Ovary (tissue), 9 donors: ENCODE data around the gene GRIK3. TPM values are rescaled to one million over a fixed set of nuclear protein-coding genes. Genes with fewer than 3 reads are reported as not detected.

Experiments used
- DNase-seq, 5 donors: peaks; one replicate each; pipeline ENCODE4 v3.0.0-alpha.2; 2019 to 2020
- H3K27ac ChIP-seq, 2 donors: fragments of 200-600 bp; one replicate each; pipeline versions ENCODE4 v1.5.1 to v1.8.0; 2019 to 2022
- H3K27me3 ChIP-seq: fragments of 200-600 bp; one replicate; pipeline ENCODE4 v1.8.0; 2022
- H3K36me3 ChIP-seq: fragments of 200-600 bp; sonication (generic); one replicate; pipeline ENCODE4 v1.5.1; 2019
- H3K4me1 ChIP-seq: one replicate; pipeline ENCODE4 v1.8.1; 2013; ENCODE audit warnings: mild to moderate bottlenecking, moderate library complexity; ENCODE audit not compliant: insufficient read depth
- H3K4me3 ChIP-seq: fragments of 200-600 bp; sonication (generic); one replicate; pipeline ENCODE4 v1.5.1; 2017
- H3K9me3 ChIP-seq, 2 donors: fragments of 200-600 bp in 1 of 2; sonication (generic) in 1 of 2; one replicate each; pipeline versions ENCODE4 v1.5.1 to v1.8.1; 2013 to 2019; ENCODE audit warnings: mild to moderate bottlenecking in 1 of 2, moderate library complexity in 1 of 2
- EP300 ChIP-seq: sonication (generic); formaldehyde crosslinking; IDR thresholded peaks from one replicate; pipeline ENCODE4 v1.6.1; 2017; ENCODE audit warnings: antibody characterized with exemption
- POLR2A ChIP-seq: fragments of 450-650 bp; IDR thresholded peaks from one replicate; pipeline ENCODE4 v1.6.1; 2017; ENCODE audit warnings: antibody characterized with exemption, mild to moderate bottlenecking, moderate library complexity
- WGBS, 3 donors: extraction: QIAGEN DNeasy Blood & Tissue Kit in 1 of 3; methylation state at CpG; one replicate each; pipeline versions ENCODE4 v1.1.5 to v1.1.7; 2013 to 2017; 5-methylcytosine and 5-hydroxymethylcytosine counted together
- intact Hi-C, 4 donors: fragments of 100-400 bp; cut with DNase I; formaldehyde crosslinking; loops; one replicate each; pipeline versions ENCODE4 v1.11.0 to v1.15.1; 2022 to 2023
- polyA plus RNA-seq, 2 donors: library from polyadenylated mRNA; stranded (reverse); fragments of 200-250 nt in 1 of 2; fragments of 350-450 nt in 1 of 2; fragmentation: Illumina TruSeq in 1 of 2; extraction: RNeasy Lipid Tissue Mini Kit (QIAGEN cat#74804) in 1 of 2; gene quantifications; one replicate each; pipeline ENCODE4 v1.2.3, GENCODE V29; 2013 to 2014
- total RNA-seq, 7 donors: library from RNA; depleted of rRNA in 2 of 7; stranded (reverse); fragments of >200 nt in 2 of 7; fragmentation: NEBNext Ultra II Directional in 3 of 7; extraction: Animal tissue kit (Norgen Biotek cat#: 25700) in 3 of 7; gene quantifications; one replicate each; pipeline versions ENCODE4 v1.1.0 to v1.2.4, GENCODE V29; 2016 to 2023
- TF ChIP-seq, protein P1 (sequence below), 3 donors: fragments of 450-650 bp in 2 of 3; fragments of 200-600 bp in 1 of 3; IDR thresholded peaks; one replicate each; pipeline versions ENCODE4 v1.5.1 to v1.8.0; 2016 to 2022; ENCODE audit warnings: antibody characterized with exemption in 3 of 3, mild to moderate bottlenecking in 1 of 3
- donor health status: DM: no; HTN: no; CAD: no; lungs with moderate emphysema.
- donor health status: DM: no; HTN: no; CAD: no.
- donor health status: Bipolar disorder and iron deficiency.
- donor health status: DM: yes; HTN: yes; CAD: no.
- donor health status: DM: no; HTN: no; CAD: no.
- donor health status: DM: yes; HTN: yes; CAD: no.

Gene GRIK3
- total and polyA plus RNA-seq, 9 donors, result 0.11 to 0.97 (median 0.32) TPM; not detected in 2

DNA sequence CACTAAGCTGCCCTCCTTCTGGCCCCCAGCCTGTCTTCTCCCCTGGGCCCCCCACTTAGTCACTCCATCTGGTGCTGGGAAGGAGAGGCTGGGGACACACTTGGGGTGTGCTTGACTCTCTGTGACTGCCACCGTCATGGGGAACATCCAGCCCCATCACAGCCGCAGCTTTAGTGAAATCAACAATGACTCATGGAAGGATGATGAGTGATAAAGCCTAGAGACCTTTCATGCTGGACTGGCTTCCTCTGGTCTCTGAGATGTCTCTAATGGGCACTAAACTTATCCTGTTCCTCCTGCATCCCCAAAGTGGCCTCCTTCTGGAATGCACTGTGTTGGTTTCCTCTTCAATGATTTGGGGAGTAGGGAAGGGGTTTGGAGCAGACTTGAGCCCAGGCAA is 172.9 kb downstream of the GRIK3 start:
- Histone ChIP-seq H3K4me1 (no peaks in the 10 kb centered on the region), H3K4me3 (no peak overlapping the region), H3K9me3 (no peaks in the 10 kb centered on the region), H3K27ac (no peak overlapping the region), H3K27me3 (no peaks in the 10 kb centered on the region), H3K36me3 (no peaks in the 10 kb centered on the region)
- 56 to 89% (median 74%) methylated on average over 2 of the region's 2 CpGs for WGBS, 3 donors
- TF ChIP-seq, protein P1, sequence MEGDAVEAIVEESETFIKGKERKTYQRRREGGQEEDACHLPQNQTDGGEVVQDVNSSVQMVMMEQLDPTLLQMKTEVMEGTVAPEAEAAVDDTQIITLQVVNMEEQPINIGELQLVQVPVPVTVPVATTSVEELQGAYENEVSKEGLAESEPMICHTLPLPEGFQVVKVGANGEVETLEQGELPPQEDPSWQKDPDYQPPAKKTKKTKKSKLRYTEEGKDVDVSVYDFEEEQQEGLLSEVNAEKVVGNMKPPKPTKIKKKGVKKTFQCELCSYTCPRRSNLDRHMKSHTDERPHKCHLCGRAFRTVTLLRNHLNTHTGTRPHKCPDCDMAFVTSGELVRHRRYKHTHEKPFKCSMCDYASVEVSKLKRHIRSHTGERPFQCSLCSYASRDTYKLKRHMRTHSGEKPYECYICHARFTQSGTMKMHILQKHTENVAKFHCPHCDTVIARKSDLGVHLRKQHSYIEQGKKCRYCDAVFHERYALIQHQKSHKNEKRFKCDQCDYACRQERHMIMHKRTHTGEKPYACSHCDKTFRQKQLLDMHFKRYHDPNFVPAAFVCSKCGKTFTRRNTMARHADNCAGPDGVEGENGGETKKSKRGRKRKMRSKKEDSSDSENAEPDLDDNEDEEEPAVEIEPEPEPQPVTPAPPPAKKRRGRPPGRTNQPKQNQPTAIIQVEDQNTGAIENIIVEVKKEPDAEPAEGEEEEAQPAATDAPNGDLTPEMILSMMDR (IDR thresholded peaks at IDR 0.05), result no peak
- TF ChIP-seq POLR2A, result no peak
- TF ChIP-seq EP300, result no peak
- no peak for DNase-seq
- intact Hi-C loops, result no loop called here

DNA sequence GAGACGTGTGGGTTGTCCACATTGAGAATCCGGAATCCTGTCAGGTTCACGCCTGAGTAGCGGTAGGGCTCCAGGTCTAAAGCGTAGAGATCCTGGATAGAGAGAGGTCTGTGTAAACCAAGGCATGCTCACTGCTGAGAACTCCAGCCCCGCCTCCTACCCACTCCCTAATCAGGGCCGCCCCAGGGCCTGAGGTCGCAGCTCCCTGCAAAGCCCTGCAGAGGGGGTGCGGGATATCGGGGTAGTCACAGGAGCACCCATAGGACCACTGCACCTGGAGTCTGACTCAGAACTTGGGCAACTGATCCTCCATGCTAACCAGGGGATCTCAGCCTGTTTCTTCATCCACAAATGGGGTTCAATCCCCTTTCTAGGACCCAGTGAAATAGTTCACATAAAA is 174.4 kb downstream of the GRIK3 start:
- Histone ChIP-seq H3K4me3 (no peak overlapping the region), H3K4me1 (no peaks in the 10 kb centered on the region), H3K36me3 (no peaks in the 10 kb centered on the region), H3K27me3 (no peaks in the 10 kb centered on the region), H3K9me3 (no peaks in the 10 kb centered on the region), H3K27ac (no peak overlapping the region)
- TF ChIP-seq, protein P1 (IDR thresholded peaks at IDR 0.05), result no peak
- TF ChIP-seq POLR2A (no peak), EP300 (no peak)
- 63 to 74% (median 64%) methylated on average over 10 of the region's 10 CpGs for WGBS, 3 donors
- no peak for DNase-seq
- intact Hi-C loops, result no loop called here

DNA sequence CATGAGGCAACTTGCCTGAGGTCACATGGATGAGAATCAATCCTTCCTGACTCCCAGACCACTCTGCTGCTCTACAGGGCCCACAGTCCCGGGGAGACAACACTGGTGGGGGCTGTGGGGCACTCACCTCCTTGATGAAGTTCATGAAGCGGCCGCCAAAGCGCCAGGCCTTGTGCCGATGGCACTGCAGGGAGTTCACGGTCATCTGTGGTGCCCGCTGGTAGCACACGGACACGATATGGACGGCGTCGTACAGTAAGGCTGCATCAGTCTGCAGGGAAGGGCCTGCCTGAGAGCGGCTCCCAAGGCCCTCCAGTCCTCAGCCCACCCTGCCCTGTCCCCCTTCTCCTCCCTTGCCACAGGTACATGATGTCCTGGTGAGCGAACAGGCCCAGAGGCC is 175.3 kb downstream of the GRIK3 start:
- intact Hi-C loops, result no loop called here

DNA sequence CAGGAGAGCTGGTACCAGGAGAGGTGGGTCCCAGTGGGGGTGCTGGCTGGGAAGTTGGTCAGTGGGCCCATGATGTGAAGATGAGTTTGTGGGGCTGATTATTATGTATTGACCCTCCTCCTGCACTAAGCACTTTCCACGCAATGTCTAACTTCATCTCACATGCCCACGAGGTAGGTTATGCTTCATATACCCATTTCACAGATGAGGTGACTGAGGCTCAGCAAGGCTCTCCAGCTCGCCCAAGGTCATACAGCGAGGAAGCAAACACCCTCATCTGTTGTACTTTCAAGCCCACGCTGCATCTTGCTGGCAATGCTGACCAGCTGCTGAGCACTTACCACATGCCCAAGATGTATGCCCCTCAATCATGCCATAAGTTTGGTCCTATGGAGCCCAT is 175.8 kb downstream of the GRIK3 start:
- Histone ChIP-seq H3K36me3 (no peaks in the 10 kb centered on the region), H3K27me3 (no peaks in the 10 kb centered on the region), H3K4me3 (no peak overlapping the region), H3K9me3 (no peaks in the 10 kb centered on the region), H3K27ac (no peak overlapping the region), H3K4me1 (no peaks in the 10 kb centered on the region)
- DNase-seq, result no peak
- no peak for TF ChIP-seq POLR2A
- TF ChIP-seq, protein P1 (IDR thresholded peaks at IDR 0.05), result no peak
- TF ChIP-seq EP300, result no peak
- intact Hi-C loops, result no loop called here
- WGBS, 3 donors, result 84 to 87% (median 87%) methylated on average over 5 of the region's 5 CpGs

More for the DNA sequence above, 175.3 kb downstream of the GRIK3 start:
- Histone ChIP-seq H3K4me3 (no peak overlapping the region), H3K4me1 (no peaks in the 10 kb centered on the region), H3K9me3 (no peaks in the 10 kb centered on the region), H3K27ac (no peak overlapping the region), H3K36me3 (no peaks in the 10 kb centered on the region), H3K27me3 (no peaks in the 10 kb centered on the region)
- TF ChIP-seq POLR2A, result no peak
- TF ChIP-seq, protein P1 (IDR thresholded peaks at IDR 0.05), result no peak
- TF ChIP-seq EP300, result no peak
- DNase-seq, result no peak
- WGBS, 3 donors, result 88 to 90% (median 89%) methylated on average over 14 of the region's 14 CpGs

DNA sequence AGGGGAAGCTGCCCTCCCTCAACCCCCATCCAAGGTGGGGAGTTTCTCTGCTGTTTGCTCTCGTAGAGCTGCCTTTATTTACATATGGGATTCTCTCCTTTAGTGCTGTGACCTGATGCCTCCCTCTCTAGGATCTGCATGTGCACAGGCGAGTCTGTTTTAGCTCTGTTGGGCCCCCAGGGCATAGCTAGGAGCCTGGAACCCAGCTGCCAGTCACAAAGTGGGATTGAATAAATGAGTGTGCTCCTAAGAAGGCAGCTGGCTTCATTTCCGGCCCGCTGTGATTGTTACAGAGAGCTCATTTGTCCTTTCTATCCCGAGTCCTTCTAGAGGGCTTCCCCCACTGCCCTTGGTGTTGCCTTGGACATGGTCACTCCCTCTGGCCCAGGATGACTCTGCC is 176.6 kb downstream of the GRIK3 start:
- intact Hi-C loops, result no loop called here

More for the DNA sequence above, 176.6 kb downstream of the GRIK3 start:
- H3K36me3 ChIP-seq, result no peaks in the 10 kb centered on the region
- no peak for TF ChIP-seq POLR2A
- no peak for TF ChIP-seq EP300
- TF ChIP-seq, protein P1 (IDR thresholded peaks at IDR 0.05), result no peak
- H3K9me3 ChIP-seq, result no peaks in the 10 kb centered on the region
- DNase-seq, result no peak
- WGBS, 3 donors, result 44 to 47% (median 45%) methylated on average over 5 of the region's 5 CpGs
- no peak overlapping the region for H3K27ac ChIP-seq
- H3K27me3 ChIP-seq, result no peaks in the 10 kb centered on the region
- H3K4me1 ChIP-seq, result no peaks in the 10 kb centered on the region
- H3K4me3 ChIP-seq, result no peak overlapping the region
